Fibroblast of pulmonary artery (primary cell): ENCODE results near the gene EML4.

Experiments used
- DNase-seq: peaks from one replicate; pipeline ENCODE4 v3.0.0-alpha.2; 2010; ENCODE audit warnings: low read depth
- H3K4me3 ChIP-seq: replicated peaks from 2 replicates; pipeline ENCODE4 v1.5.1; 2011; ENCODE audit warnings: low read depth, mild to moderate bottlenecking, control low read depth, low read length, moderate library complexity
- CTCF ChIP-seq: IDR thresholded peaks from 2 replicates; pipeline ENCODE4 v1.5.1; 2011; ENCODE audit warnings: mild to moderate bottlenecking, control low read depth, low read length, inconsistent platforms; ENCODE audit errors: missing control alignments

The EML4 gene

GRCh38 chr2:42161444-42161843, 7.7 kb upstream of the EML4 start:
- no peak overlapping the region for H3K4me3 ChIP-seq
- DNase-seq = no peak
- TF ChIP-seq CTCF = no peak

GRCh38 chr2:42163444-42164045, 5.6 kb upstream of the EML4 start:
- no peak for DNase-seq
- no peak for TF ChIP-seq CTCF
- H3K4me3 ChIP-seq = no peak overlapping the region

GRCh38 chr2:42164046-42164445, 5.1 kb upstream of the EML4 start:
- no peak for DNase-seq

GRCh38 chr2:42164971-42165370, 4.2 kb upstream of the EML4 start:
- no peak for TF ChIP-seq CTCF
- no peak for DNase-seq
- H3K4me3 ChIP-seq = no peak overlapping the region

More at GRCh38 chr2:42164046-42164445, 5.1 kb upstream of the EML4 start:
- no peak for TF ChIP-seq CTCF
- no peak overlapping the region for H3K4me3 ChIP-seq

GRCh38 chr2:42167458-42167857, 1.7 kb upstream of the EML4 start:
- TF ChIP-seq CTCF = no peak
- H3K4me3 ChIP-seq = no peak overlapping the region
- peak; percentile 14 for DNase-seq

- H3K4me3 ChIP-seq = peak overlapping the region; percentile 30
- no peak for DNase-seq
- no peak for TF ChIP-seq CTCF
Observed at GRCh38 chr2:42168459-42169099, 574 bp upstream of the EML4 start.
